GM12878 (cell line): ENCODE results near the gene HMGN4. TPM values are rescaled to one million over a fixed set of nuclear protein-coding genes. Genes with fewer than 3 reads are reported as not detected.

Experiments
- ATAC-seq: fragments of 200-7000 bp; cut with Tn5 transposase; 3 replicates; pipeline ENCODE4 v1.9.1; 2020; ENCODE audit warnings: mild to moderate bottlenecking, moderate library complexity
- BruUV-seq: library from RNA; stranded (reverse); fragments of 400-500 nt; replicated peaks from 2 replicates; lab custom pipeline; 2021; lab: Mats Ljungman, UMichigan
- CTCF ChIA-PET: fragments of 300-600 bp; sonication (Branson Sonifier 250); formaldehyde crosslinking; extraction: SDS; loops from one replicate; lab custom pipeline; 2021; ENCODE audit warnings: inconsistent platforms; lab: Yijun Ruan, JAX
- POLR2A ChIA-PET: fragments of 350-600 bp; formaldehyde crosslinking; extraction: SDS; loops from one replicate; lab custom pipeline; 2021; ENCODE audit warnings: inconsistent platforms; lab: Charles Lee
- RAD21 ChIA-PET: fragments of 300-600 bp; sonication (Branson Sonifier 250); formaldehyde crosslinking; loops from one replicate; lab custom pipeline; 2023; ENCODE audit warnings: antibody characterized with exemption; ENCODE audit not compliant: unreplicated experiment; lab: Charles Lee
- SMC1A ChIA-PET: fragments of 300-600 bp; sonication (Branson Sonifier 250); formaldehyde crosslinking; loops from one replicate; lab custom pipeline; 2023; ENCODE audit not compliant: unreplicated experiment, uncharacterized antibody; lab: Charles Lee
- DNase-seq: peaks from one replicate; pipeline ENCODE4 v3.0.0-alpha.2; 2011; ENCODE audit warnings: low read depth, low spot score
- FAIRE-seq: peaks from 3 replicates; lab custom pipeline; 2011; peaks lifted over from hg19 to GRCh38; lab: Jason Lieb, UNC
- H2AFZ ChIP-seq: 2 replicates; pipeline ENCODE4 v1.6.0; 2011; ENCODE audit warnings: low read depth, low read length, control low read depth; ENCODE audit not compliant: control insufficient read depth
- H3K27ac ChIP-seq: 2 replicates; pipeline ENCODE4 v1.5.1; 2011; ENCODE audit warnings: control low read depth; ENCODE audit not compliant: control insufficient read depth, insufficient read depth
- H3K27me3 ChIP-seq, 2 experiments: replicated peaks in 1 of 2; 2 replicates each; pipeline versions ENCODE4 v1.6.0 to v1.6.1; 2011; ENCODE audit warnings: low read length in 1 of 2; ENCODE audit not compliant: control insufficient read depth in 2 of 2, insufficient read depth in 2 of 2
- H3K36me3 ChIP-seq, 2 experiments: 2 replicates each; pipeline ENCODE4 v1.5.1; 2011; ENCODE audit warnings: low read length in 1 of 2; ENCODE audit not compliant: control insufficient read depth in 2 of 2, insufficient read depth in 2 of 2
- H3K4me1 ChIP-seq: 2 replicates; pipeline ENCODE4 v1.6.1; 2011; ENCODE audit warnings: mild to moderate bottlenecking, low read length, moderate library complexity, mixed read lengths; ENCODE audit not compliant: control insufficient read depth, insufficient read depth
- H3K4me2 ChIP-seq: 2 replicates; pipeline ENCODE4 v1.6.0; 2011; ENCODE audit warnings: control low read depth; ENCODE audit not compliant: control insufficient read depth, insufficient read depth
- H3K4me3 ChIP-seq: fragments of 200-600 bp; sonication (generic); 2 replicates; pipeline ENCODE4 v1.5.1; 2016
- H3K79me2 ChIP-seq: 2 replicates; pipeline ENCODE4 v1.6.0; 2011; ENCODE audit warnings: low read length; ENCODE audit not compliant: control insufficient read depth, insufficient read depth
- H3K9ac ChIP-seq: 2 replicates; pipeline ENCODE4 v1.8.0; 2011; ENCODE audit warnings: low read length, control low read depth, mixed read lengths; ENCODE audit not compliant: control insufficient read depth, insufficient read depth
- H3K9me3 ChIP-seq: replicated peaks from 3 replicates; pipeline ENCODE4 v1.5.1; 2011; ENCODE audit warnings: mild to moderate bottlenecking, low read length; ENCODE audit not compliant: control insufficient read depth, insufficient read depth
- H4K20me1 ChIP-seq: 2 replicates; pipeline ENCODE4 v1.6.0; 2011; ENCODE audit not compliant: control insufficient read depth, insufficient read depth
- CBFB ChIP-seq: IDR thresholded peaks from 2 replicates; pipeline ENCODE4 v1.6.1; 2016; ENCODE audit warnings: antibody characterized with exemption, low read depth
- HCFC1 ChIP-seq: fragments of 150-350 bp; IDR thresholded peaks from 2 replicates; pipeline ENCODE4 v1.6.1; 2014; ENCODE audit warnings: low read length
- JUND ChIP-seq: IDR thresholded peaks from 2 replicates; pipeline ENCODE4 v1.6.1; 2012; ENCODE audit warnings: low read depth, mild to moderate bottlenecking, low read length, improper control_type of control experiment, moderate library complexity
- MTA2 ChIP-seq: fragments of 450-650 bp; IDR thresholded peaks from 2 replicates; pipeline ENCODE4 v1.6.1; 2016; ENCODE audit warnings: low read depth, mild to moderate bottlenecking, moderate library complexity
- SMC3 ChIP-seq: IDR thresholded peaks from 2 replicates; pipeline ENCODE4 v1.6.1; 2011; ENCODE audit warnings: low read length, improper control_type of control experiment, borderline replicate concordance
- STAT3 ChIP-seq: IDR thresholded peaks from 2 replicates; pipeline ENCODE4 v1.6.1; 2011; ENCODE audit warnings: low read depth, low read length, improper control_type of control experiment
- ZNF207 ChIP-seq: fragments of 450-650 bp; IDR thresholded peaks from 2 replicates; pipeline ENCODE4 v1.6.1; 2014; ENCODE audit warnings: antibody characterized with exemption, mild to moderate bottlenecking, borderline replicate concordance
- ZNF24 ChIP-seq: fragments of 450-650 bp; IDR thresholded peaks from 2 replicates; pipeline ENCODE4 v1.6.1; 2017; ENCODE audit warnings: antibody characterized with exemption, mild to moderate bottlenecking
- WGBS: methylation state at CpG from one replicate; pipeline ENCODE4 v1.1.6; 2016; ENCODE audit warnings: low lambda C conversion rate; ENCODE audit not compliant: insufficient replicate concordance, insufficient coverage; ENCODE audit errors: missing lambda C conversion rate; 5-methylcytosine and 5-hydroxymethylcytosine counted together
- in situ Hi-C: fragments of 300-500 bp; cut with MboI; formaldehyde crosslinking; loops from 9 replicates; pipeline ENCODE4 v1.14.3; 2018; ENCODE audit warnings: mixed read lengths
- intact Hi-C: fragments of 100-400 bp; cut with micrococcal nuclease; formaldehyde crosslinking; loops from one replicate; pipeline ENCODE4 v1.14.2; 2022; ENCODE audit not compliant: unreplicated experiment
- polyA plus RNA-seq, 11 experiments: library from polyadenylated mRNA; depleted of rRNA in 4 of 11; unstranded in 6 of 11; stranded (reverse) in 5 of 11; fragments of >200 nt; fragmentation: Nextera tagmentation in 4 of 11; fragmentation: Illumina TruSeq in 1 of 11; extraction: Ambion mirVana in 4 of 11; extraction: Trizol in 1 of 11; gene quantifications; 1 replicate in 1 of 11; 2 replicates in 10 of 11; pipeline versions ENCODE4 v1.2.1 to v1.2.3, GENCODE V29; 2011 to 2016; ENCODE audit warnings: inconsistent platforms in 2 of 11, missing spikeins in 2 of 11, low read depth in 1 of 11
- total RNA-seq, 4 experiments: library from RNA; depleted of rRNA in 3 of 4; stranded (reverse); fragments of >200 nt in 3 of 4; fragmentation: Illumina TruSeq in 1 of 4; extraction: Trizol in 1 of 4; gene quantifications; 2 replicates each; pipeline versions ENCODE4 v1.2.1 to v1.2.3, GENCODE V29; 2013 to 2021
- TF ChIP-seq, protein P1 (sequence below): fragments of 450-650 bp; conservative IDR thresholded peaks from 2 replicates; pipeline ENCODE4 v1.6.1; 2017; ENCODE audit warnings: mild to moderate bottlenecking, moderate library complexity
- TF ChIP-seq, protein P2 (sequence below): IDR thresholded peaks from 2 replicates; pipeline ENCODE4 v1.6.1; 2012; ENCODE audit warnings: improper control_type of control experiment, low read depth, low read length; ENCODE audit not compliant: insufficient replicate concordance
- TF ChIP-seq, protein P3 (sequence below): fragments of 450-650 bp; IDR thresholded peaks from 2 replicates; pipeline ENCODE4 v1.6.1; 2017; ENCODE audit warnings: mild to moderate bottlenecking, moderate library complexity

Gene HMGN4
- total and polyA plus RNA-seq, 10 of the 15 experiments (the other 5 are each of a cell fraction or from before 2014, with no cell fraction given), result 26.7 to 99.1 (median 76.7) TPM

- BruUV-seq, result no TSS peak
- in situ Hi-C loops (no loop called here), intact Hi-C loops (loop anchor here (2.0 to 10.0 kb wide), 3 partner anchors 57 to 419 kb away; no protein-coding TSS in a partner anchor)
- no peak overlapping the region for H3K9ac ChIP-seq
- DNase-seq (no peak), FAIRE-seq (no peak), ATAC-seq (no peak)
- no peak overlapping the region for H3K4me3 ChIP-seq
- H3K4me1 ChIP-seq, result peaks cover 10% of the 10 kb centered on the region
- H3K4me2 ChIP-seq, result no peak overlapping the region
- POLR2A ChIA-PET, result interaction anchor here (1.1 to 2.5 kb wide), 3 partner anchors 14 to 24 kb away, joined by 3 to 8 read pairs (median 4); no protein-coding TSS in a partner anchor
- H2AFZ ChIP-seq, result no peak overlapping the region
- 27% methylated on average over 20 of the region's 20 CpGs for WGBS
- no peak overlapping the region for H3K27ac ChIP-seq
- CTCF ChIA-PET, result interaction anchor here (1.1 to 8.7 kb wide), 5 partner anchors 16 to 501 kb away, joined by 3 to 267 read pairs (median 32); no protein-coding TSS in a partner anchor
- RAD21 ChIA-PET, result interaction anchor here (1.6 to 3.4 kb wide), 5 partner anchors 17 to 418 kb away, joined by 4 to 16 read pairs (median 5); no protein-coding TSS in a partner anchor
- peaks cover 18% of the 10 kb centered on the region for H3K79me2 ChIP-seq
- H4K20me1 ChIP-seq, result no peaks in the 10 kb centered on the region
- SMC1A ChIA-PET, result interaction anchor here (0.7 to 8.3 kb wide), 5 partner anchors 17 to 263 kb away, joined by 3 to 170 read pairs (median 21); no protein-coding TSS in a partner anchor
- peaks cover under 1 to 4% of the 10 kb centered on the region in 2 experiments; a peak in 1 of 4 replicates for H3K36me3 ChIP-seq
- no peaks in the 10 kb centered on the region for H3K27me3 ChIP-seq
- H3K9me3 ChIP-seq, result no peaks in the 10 kb centered on the region
- TF ChIP-seq ZNF24 (no peak), STAT3 (no peak), MTA2 (no peak), ZNF207 (no peak), SMC3 (no peak), CBFB (no peak), HCFC1 (no peak), JUND (no peak)
- TF ChIP-seq, protein P1, sequence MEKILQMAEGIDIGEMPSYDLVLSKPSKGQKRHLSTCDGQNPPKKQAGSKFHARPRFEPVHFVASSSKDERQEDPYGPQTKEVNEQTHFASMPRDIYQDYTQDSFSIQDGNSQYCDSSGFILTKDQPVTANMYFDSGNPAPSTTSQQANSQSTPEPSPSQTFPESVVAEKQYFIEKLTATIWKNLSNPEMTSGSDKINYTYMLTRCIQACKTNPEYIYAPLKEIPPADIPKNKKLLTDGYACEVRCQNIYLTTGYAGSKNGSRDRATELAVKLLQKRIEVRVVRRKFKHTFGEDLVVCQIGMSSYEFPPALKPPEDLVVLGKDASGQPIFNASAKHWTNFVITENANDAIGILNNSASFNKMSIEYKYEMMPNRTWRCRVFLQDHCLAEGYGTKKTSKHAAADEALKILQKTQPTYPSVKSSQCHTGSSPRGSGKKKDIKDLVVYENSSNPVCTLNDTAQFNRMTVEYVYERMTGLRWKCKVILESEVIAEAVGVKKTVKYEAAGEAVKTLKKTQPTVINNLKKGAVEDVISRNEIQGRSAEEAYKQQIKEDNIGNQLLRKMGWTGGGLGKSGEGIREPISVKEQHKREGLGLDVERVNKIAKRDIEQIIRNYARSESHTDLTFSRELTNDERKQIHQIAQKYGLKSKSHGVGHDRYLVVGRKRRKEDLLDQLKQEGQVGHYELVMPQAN, result no peak
- TF ChIP-seq, protein P2, sequence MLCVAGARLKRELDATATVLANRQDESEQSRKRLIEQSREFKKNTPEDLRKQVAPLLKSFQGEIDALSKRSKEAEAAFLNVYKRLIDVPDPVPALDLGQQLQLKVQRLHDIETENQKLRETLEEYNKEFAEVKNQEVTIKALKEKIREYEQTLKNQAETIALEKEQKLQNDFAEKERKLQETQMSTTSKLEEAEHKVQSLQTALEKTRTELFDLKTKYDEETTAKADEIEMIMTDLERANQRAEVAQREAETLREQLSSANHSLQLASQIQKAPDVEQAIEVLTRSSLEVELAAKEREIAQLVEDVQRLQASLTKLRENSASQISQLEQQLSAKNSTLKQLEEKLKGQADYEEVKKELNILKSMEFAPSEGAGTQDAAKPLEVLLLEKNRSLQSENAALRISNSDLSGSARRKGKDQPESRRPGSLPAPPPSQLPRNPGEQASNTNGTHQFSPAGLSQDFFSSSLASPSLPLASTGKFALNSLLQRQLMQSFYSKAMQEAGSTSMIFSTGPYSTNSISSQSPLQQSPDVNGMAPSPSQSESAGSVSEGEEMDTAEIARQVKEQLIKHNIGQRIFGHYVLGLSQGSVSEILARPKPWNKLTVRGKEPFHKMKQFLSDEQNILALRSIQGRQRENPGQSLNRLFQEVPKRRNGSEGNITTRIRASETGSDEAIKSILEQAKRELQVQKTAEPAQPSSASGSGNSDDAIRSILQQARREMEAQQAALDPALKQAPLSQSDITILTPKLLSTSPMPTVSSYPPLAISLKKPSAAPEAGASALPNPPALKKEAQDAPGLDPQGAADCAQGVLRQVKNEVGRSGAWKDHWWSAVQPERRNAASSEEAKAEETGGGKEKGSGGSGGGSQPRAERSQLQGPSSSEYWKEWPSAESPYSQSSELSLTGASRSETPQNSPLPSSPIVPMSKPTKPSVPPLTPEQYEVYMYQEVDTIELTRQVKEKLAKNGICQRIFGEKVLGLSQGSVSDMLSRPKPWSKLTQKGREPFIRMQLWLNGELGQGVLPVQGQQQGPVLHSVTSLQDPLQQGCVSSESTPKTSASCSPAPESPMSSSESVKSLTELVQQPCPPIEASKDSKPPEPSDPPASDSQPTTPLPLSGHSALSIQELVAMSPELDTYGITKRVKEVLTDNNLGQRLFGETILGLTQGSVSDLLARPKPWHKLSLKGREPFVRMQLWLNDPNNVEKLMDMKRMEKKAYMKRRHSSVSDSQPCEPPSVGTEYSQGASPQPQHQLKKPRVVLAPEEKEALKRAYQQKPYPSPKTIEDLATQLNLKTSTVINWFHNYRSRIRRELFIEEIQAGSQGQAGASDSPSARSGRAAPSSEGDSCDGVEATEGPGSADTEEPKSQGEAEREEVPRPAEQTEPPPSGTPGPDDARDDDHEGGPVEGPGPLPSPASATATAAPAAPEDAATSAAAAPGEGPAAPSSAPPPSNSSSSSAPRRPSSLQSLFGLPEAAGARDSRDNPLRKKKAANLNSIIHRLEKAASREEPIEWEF, result no peak
- TF ChIP-seq, protein P3, sequence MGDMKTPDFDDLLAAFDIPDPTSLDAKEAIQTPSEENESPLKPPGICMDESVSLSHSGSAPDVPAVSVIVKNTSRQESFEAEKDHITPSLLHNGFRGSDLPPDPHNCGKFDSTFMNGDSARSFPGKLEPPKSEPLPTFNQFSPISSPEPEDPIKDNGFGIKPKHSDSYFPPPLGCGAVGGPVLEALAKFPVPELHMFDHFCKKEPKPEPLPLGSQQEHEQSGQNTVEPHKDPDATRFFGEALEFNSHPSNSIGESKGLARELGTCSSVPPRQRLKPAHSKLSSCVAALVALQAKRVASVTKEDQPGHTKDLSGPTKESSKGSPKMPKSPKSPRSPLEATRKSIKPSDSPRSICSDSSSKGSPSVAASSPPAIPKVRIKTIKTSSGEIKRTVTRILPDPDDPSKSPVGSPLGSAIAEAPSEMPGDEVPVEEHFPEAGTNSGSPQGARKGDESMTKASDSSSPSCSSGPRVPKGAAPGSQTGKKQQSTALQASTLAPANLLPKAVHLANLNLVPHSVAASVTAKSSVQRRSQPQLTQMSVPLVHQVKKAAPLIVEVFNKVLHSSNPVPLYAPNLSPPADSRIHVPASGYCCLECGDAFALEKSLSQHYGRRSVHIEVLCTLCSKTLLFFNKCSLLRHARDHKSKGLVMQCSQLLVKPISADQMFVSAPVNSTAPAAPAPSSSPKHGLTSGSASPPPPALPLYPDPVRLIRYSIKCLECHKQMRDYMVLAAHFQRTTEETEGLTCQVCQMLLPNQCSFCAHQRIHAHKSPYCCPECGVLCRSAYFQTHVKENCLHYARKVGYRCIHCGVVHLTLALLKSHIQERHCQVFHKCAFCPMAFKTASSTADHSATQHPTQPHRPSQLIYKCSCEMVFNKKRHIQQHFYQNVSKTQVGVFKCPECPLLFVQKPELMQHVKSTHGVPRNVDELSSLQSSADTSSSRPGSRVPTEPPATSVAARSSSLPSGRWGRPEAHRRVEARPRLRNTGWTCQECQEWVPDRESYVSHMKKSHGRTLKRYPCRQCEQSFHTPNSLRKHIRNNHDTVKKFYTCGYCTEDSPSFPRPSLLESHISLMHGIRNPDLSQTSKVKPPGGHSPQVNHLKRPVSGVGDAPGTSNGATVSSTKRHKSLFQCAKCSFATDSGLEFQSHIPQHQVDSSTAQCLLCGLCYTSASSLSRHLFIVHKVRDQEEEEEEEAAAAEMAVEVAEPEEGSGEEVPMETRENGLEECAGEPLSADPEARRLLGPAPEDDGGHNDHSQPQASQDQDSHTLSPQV, result no peak
These were observed 55.3 kb downstream of the HMGN4 start for GRCh38 chr6:26593278-26594130.
